Mesodermal cell (in vitro differentiated cells): ENCODE measurements around the gene C1orf105. TPM values are rescaled to one million over a fixed set of nuclear protein-coding genes. Genes with fewer than 3 reads are reported as not detected.
"Not testable (repeated sequence)": the region's sequence is repeated elsewhere in the genome, so short reads cannot be mapped to it uniquely, and the experiment has no call there.

ENCODE experiments used
- H3K27ac ChIP-seq: 2 replicates; pipeline ENCODE4 v1.7.0; 2013; ENCODE audit warnings: mild to moderate bottlenecking, low read depth, low read length, moderate library complexity; ENCODE audit not compliant: severe bottlenecking
- H3K36me3 ChIP-seq: 2 replicates; pipeline ENCODE4 v1.7.1; 2013; ENCODE audit warnings: mild to moderate bottlenecking, low read length, moderate library complexity; ENCODE audit not compliant: control insufficient read depth, insufficient read depth
- H3K4me1 ChIP-seq: one replicate; pipeline ENCODE4 v1.7.1; 2013; ENCODE audit warnings: mild to moderate bottlenecking, low read length; ENCODE audit not compliant: insufficient read depth, control insufficient read depth, poor library complexity, severe bottlenecking
- H3K4me3 ChIP-seq: 2 replicates; pipeline ENCODE4 v1.7.0; 2013; ENCODE audit warnings: low read length, control low read depth, mild to moderate bottlenecking; ENCODE audit not compliant: insufficient read depth, poor library complexity, severe bottlenecking; ENCODE audit errors: extremely low read depth
- H3K9me3 ChIP-seq: 2 replicates; pipeline ENCODE4 v1.7.1; 2013; ENCODE audit warnings: mild to moderate bottlenecking, low read length, moderate library complexity; ENCODE audit not compliant: control insufficient read depth
- WGBS, 2 experiments: methylation state at CpG; one replicate each; pipeline ENCODE4 v1.1.5; 2013; ENCODE audit warnings: missing lambda C conversion rate in 2 of 2; ENCODE audit not compliant: insufficient coverage in 2 of 2; 5-methylcytosine and 5-hydroxymethylcytosine counted together
- polyA plus RNA-seq, 2 experiments: library from polyadenylated mRNA; stranded (reverse); fragments of 50-300 nt; gene quantifications; one replicate each; pipeline ENCODE4 v1.2.3, GENCODE V29; 2013

The C1orf105 gene
- 0.48 TPM for polyA plus RNA-seq (2013, experiment 1 of 2)
- polyA plus RNA-seq (2013, experiment 2 of 2), result 1.2 TPM

GRCh38 chr1:172420385-172420784 is at the start of gene C1orf105:
TSS of gene C1orf105 (plus strand) at chr1:172420685. CDS start at chr1:172420886, 201 bp downstream.
- WGBS, 2 experiments, result 67 to 83% methylated on average over 1 of the region's 1 CpG
- Histone ChIP-seq H3K9me3 (no peaks in the 10 kb centered on the region), H3K4me1 (peaks cover 5% of the 10 kb centered on the region), H3K4me3 (no peak within 1 kb of the TSS), H3K27ac (no peak within 1 kb of the TSS), H3K36me3 (no peaks in the 10 kb centered on the region)

- H3K4me3 ChIP-seq, result not testable (repeated sequence)
Observed at GRCh38 chr1:172371646-172372045, 48.8 kb upstream of the C1orf105 start.

GRCh38 chr1:172373864-172374263 is 46.6 kb upstream of the C1orf105 start:
- Histone ChIP-seq H3K27ac (no peak overlapping the region), H3K9me3 (no peaks in the 10 kb centered on the region), H3K36me3 (no peaks in the 10 kb centered on the region), H3K4me3 (no peak overlapping the region), H3K4me1 (no peaks in the 10 kb centered on the region)
- no CpG with 5 or more reads among the region's 1 CpG for WGBS, 2 experiments

More at GRCh38 chr1:172371646-172372045, 48.8 kb upstream of the C1orf105 start:
- WGBS, 2 experiments, result no CpG with 5 or more reads among the region's 3 CpGs
- not testable (repeated sequence) for H3K27ac ChIP-seq, H3K4me1 ChIP-seq, H3K36me3 ChIP-seq
- H3K9me3 ChIP-seq, result peaks cover 12% of the 10 kb centered on the region

- Histone ChIP-seq H3K4me3 (no peak overlapping the region), H3K9me3 (no peaks in the 10 kb centered on the region), H3K4me1 (no peaks in the 10 kb centered on the region), H3K36me3 (no peaks in the 10 kb centered on the region), H3K27ac (no peak overlapping the region)
- WGBS, 2 experiments, result no CpG with 5 or more reads among the region's 2 CpGs
Observed at GRCh38 chr1:172375211-172375631, 45.3 kb upstream of the C1orf105 start.

GRCh38 chr1:172376431-172376830 is 44.1 kb upstream of the C1orf105 start:
- Histone ChIP-seq H3K4me1 (peaks cover 8% of the 10 kb centered on the region), H3K4me3 (no peak overlapping the region), H3K27ac (no peak overlapping the region), H3K9me3 (no peaks in the 10 kb centered on the region), H3K36me3 (no peaks in the 10 kb centered on the region)
- no CpG with 5 or more reads among the region's 2 CpGs for WGBS, 2 experiments

GRCh38 chr1:172377565-172377964 is 42.9 kb upstream of the C1orf105 start:
- Histone ChIP-seq H3K4me1 (peaks cover 18% of the 10 kb centered on the region), H3K4me3 (no peak overlapping the region), H3K36me3 (no peaks in the 10 kb centered on the region), H3K27ac (no peak overlapping the region), H3K9me3 (no peaks in the 10 kb centered on the region)

GRCh38 chr1:172378109-172378760 is 42.2 kb upstream of the C1orf105 start:
- Histone ChIP-seq H3K9me3 (no peaks in the 10 kb centered on the region), H3K27ac (no peak overlapping the region), H3K36me3 (no peaks in the 10 kb centered on the region), H3K4me3 (no peak overlapping the region), H3K4me1 (peaks cover 25% of the 10 kb centered on the region)
- WGBS, 2 experiments, result no CpG with 5 or more reads among the region's 1 CpG

- Histone ChIP-seq H3K4me3 (no peak overlapping the region), H3K36me3 (no peaks in the 10 kb centered on the region), H3K4me1 (peaks cover 37% of the 10 kb centered on the region), H3K27ac (peak overlapping the region; percentile 52), H3K9me3 (no peaks in the 10 kb centered on the region)
- no CpG with 5 or more reads among the region's 6 CpGs for WGBS, 2 experiments
Observed at GRCh38 chr1:172380441-172381244, 39.8 kb upstream of the C1orf105 start.

GRCh38 chr1:172381946-172382345 is 38.5 kb upstream of the C1orf105 start:
- H3K4me1 ChIP-seq, result peaks cover 37% of the 10 kb centered on the region
- 100% methylated on average over 1 to 2 of the region's 2 CpGs for WGBS, 2 experiments
- H3K4me3 ChIP-seq, result no peak overlapping the region
- no peaks in the 10 kb centered on the region for H3K9me3 ChIP-seq
- no peaks in the 10 kb centered on the region for H3K36me3 ChIP-seq
- H3K27ac ChIP-seq, result peak overlapping the region; percentile 3

GRCh38 chr1:172382406-172382805 is 38.1 kb upstream of the C1orf105 start:
- Histone ChIP-seq H3K36me3 (no peaks in the 10 kb centered on the region), H3K4me3 (no peak overlapping the region), H3K4me1 (peaks cover 37% of the 10 kb centered on the region), H3K9me3 (no peaks in the 10 kb centered on the region), H3K27ac (peak overlapping the region; percentile 93)
- WGBS, 2 experiments, result no CpG with 5 or more reads among the region's 1 CpG

- Histone ChIP-seq H3K4me3 (no peak overlapping the region), H3K9me3 (no peaks in the 10 kb centered on the region), H3K27ac (peak overlapping the region; percentile 93), H3K4me1 (peaks cover 37% of the 10 kb centered on the region), H3K36me3 (no peaks in the 10 kb centered on the region)
- 33 to 100% methylated on average over 1 of the region's 4 CpGs for WGBS, 2 experiments
Observed at GRCh38 chr1:172382990-172383389, 37.5 kb upstream of the C1orf105 start.
